Duodenal mucosa (tissue), 2 donors: ENCODE results near the gene FHL5.
A peak's percentile ranks its signal among the peaks of the same experiment; 100 is the strongest.

ENCODE experiments used
- H3K27ac ChIP-seq: one replicate; pipeline ENCODE4 v1.7.0; 2013; ENCODE audit warnings: low read depth, low read length
- H3K27me3 ChIP-seq, 2 donors: one replicate each; pipeline ENCODE4 v1.7.0; 2013; ENCODE audit warnings: low read length in 2 of 2, control low read depth in 1 of 2; ENCODE audit not compliant: insufficient read depth in 2 of 2, control insufficient read depth in 1 of 2
- H3K36me3 ChIP-seq, 2 donors: one replicate each; pipeline ENCODE4 v1.7.0; 2013; ENCODE audit warnings: low read length in 2 of 2, control low read depth in 1 of 2; ENCODE audit not compliant: insufficient read depth in 2 of 2, control insufficient read depth in 1 of 2
- H3K4me1 ChIP-seq, 2 donors: one replicate each; pipeline ENCODE4 v1.7.0; 2013; ENCODE audit warnings: low read length in 2 of 2, control low read depth in 1 of 2; ENCODE audit not compliant: insufficient read depth in 2 of 2, control insufficient read depth in 1 of 2
- H3K4me3 ChIP-seq, 2 donors: one replicate each; pipeline ENCODE4 v1.7.0; 2013; ENCODE audit warnings: low read length in 2 of 2, low read depth in 1 of 2
- H3K9ac ChIP-seq, 2 donors: one replicate each; pipeline ENCODE4 v1.7.0; 2013; ENCODE audit warnings: low read length in 2 of 2, low read depth in 1 of 2
- H3K9me3 ChIP-seq, 2 donors: one replicate each; pipeline ENCODE4 v1.7.0; 2013; ENCODE audit warnings: low read length in 2 of 2, control low read depth in 1 of 2; ENCODE audit not compliant: control insufficient read depth in 1 of 2

FHL5 gene

DNA sequence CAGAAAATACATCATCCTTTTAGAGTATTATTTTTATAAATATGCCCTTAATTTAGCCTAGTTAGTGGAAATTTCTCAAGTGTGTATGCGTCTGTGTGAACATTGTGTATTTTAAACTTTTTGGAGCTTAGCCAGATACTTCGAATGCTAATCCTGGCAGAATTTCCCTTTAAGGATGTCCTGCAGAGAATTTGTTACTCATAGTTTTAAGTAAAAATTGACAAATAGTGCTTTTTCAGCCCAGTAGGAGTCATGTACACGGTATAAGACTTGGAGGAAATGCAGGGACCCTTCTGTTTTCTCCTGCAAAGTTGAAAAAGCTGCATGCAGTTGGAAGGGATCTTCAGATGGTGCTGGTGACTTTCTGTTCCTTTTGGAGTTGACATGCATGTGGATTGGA lies at the start of gene FHL5:
Gene FHL5, plus strand, starts transcription at position 243 of the 400 bp plus-strand sequence. CDS start 40,486 bp downstream, outside the sequence.
- Histone ChIP-seq H3K9ac (no peak within 1 kb of the TSS), H3K27ac (no peak within 1 kb of the TSS), H3K4me3 (no peak within 1 kb of the TSS), H3K27me3 (no peaks in the 10 kb centered on the region), H3K9me3 (no peaks in the 10 kb centered on the region), H3K4me1 (no peaks in the 10 kb centered on the region), H3K36me3 (no peaks in the 10 kb centered on the region)

DNA sequence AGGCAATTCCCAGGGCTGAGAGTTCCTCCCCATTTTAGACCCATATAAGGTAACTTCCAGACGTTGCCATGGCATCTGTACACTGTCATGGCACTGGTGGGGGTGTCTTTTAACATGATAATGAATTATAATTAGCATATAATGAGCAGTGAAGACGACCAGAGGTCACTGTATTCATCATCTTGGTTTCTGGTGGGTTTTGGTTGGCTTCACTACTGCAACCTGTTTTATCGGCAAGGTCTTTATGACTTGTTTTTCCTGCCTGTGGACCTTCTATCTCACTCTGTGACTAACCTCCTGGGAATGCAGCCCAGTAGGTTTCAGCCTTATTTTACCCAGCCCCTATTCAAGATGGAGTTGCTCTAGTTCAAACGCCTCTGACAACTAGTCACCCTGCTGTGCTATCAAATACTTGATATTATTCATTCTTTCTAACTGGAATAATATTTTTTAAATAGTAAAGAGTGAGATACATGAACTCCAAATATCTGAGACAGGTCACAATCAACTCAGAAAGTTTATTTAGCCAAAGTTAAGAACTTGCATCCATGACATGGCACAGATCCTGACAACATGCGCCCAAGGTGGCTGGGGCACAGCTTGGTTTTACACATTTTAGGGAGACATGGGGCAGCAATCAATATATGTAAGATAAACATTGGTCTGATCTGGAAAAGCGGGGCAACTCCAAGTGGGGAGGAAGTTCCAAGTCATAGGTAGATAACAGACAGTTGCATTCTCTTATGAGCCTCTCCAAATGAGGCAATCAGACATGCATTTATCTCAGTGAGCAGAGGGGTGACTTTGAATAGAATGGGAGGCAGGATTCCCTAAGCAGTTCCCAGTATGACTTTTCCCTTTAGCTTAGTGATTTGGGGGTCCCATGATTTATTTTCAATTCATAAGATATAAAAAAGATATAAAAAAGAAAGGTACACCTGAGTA lies 42.5 kb upstream of the FHL5 start:
- Histone ChIP-seq H3K9ac (peak overlapping the region; percentile 79 to 96), H3K27me3 (no peaks in the 10 kb centered on the region), H3K4me1 (peaks cover 16% of the 10 kb centered on the region in 2 donors), H3K4me3 (peak overlapping the region; percentile 89 to 93), H3K27ac (no peak overlapping the region), H3K36me3 (no peaks in the 10 kb centered on the region), H3K9me3 (no peaks in the 10 kb centered on the region)

- peak overlapping the region; percentile 79 to 96 for H3K9ac ChIP-seq
- no peaks in the 10 kb centered on the region for H3K27me3 ChIP-seq
- peaks cover 16% of the 10 kb centered on the region in 2 donors for H3K4me1 ChIP-seq
- H3K4me3 ChIP-seq = peak overlapping the region; percentile 89 to 93
- no peaks in the 10 kb centered on the region for H3K9me3 ChIP-seq
- H3K36me3 ChIP-seq = peaks cover 2 to 5% of the 10 kb centered on the region in 2 donors
- peak overlapping the region; percentile 96 for H3K27ac ChIP-seq
Observed at GRCh38 chr6:96521306-96521643, 41.7 kb upstream of the FHL5 start.

- peak within 1 kb of the TSS; percentile 89 to 93 for H3K4me3 ChIP-seq
- H3K9ac ChIP-seq = peak within 1 kb of the TSS; percentile 96 to 98
- H3K36me3 ChIP-seq = peaks cover 5 to 11% of the 10 kb centered on the region in 2 donors
- H3K4me1 ChIP-seq = peaks cover 16% of the 10 kb centered on the region in 2 donors
- peak within 1 kb of the TSS; percentile 96 for H3K27ac ChIP-seq
- H3K9me3 ChIP-seq = no peaks in the 10 kb centered on the region
- H3K27me3 ChIP-seq = no peaks in the 10 kb centered on the region
Observed at GRCh38 chr6:96521644-96522464, 41.1 kb upstream of the FHL5 start, which contains the start of gene UFL1. Gene UFL1, plus strand, starts transcription at chr6:96521806. Its CDS starts 68 bp downstream, at chr6:96521874.

- Histone ChIP-seq H3K9me3 (no peaks in the 10 kb centered on the region), H3K4me1 (peaks cover 16% of the 10 kb centered on the region in 2 donors), H3K36me3 (peaks cover 5 to 12% of the 10 kb centered on the region in 2 donors), H3K9ac (peak overlapping the region; percentile 96 to 98), H3K27ac (peak overlapping the region; percentile 96), H3K27me3 (no peaks in the 10 kb centered on the region), H3K4me3 (peak overlapping the region; percentile 89 to 93)
Observed at GRCh38 chr6:96522465-96523009, 40.4 kb upstream of the FHL5 start.

DNA sequence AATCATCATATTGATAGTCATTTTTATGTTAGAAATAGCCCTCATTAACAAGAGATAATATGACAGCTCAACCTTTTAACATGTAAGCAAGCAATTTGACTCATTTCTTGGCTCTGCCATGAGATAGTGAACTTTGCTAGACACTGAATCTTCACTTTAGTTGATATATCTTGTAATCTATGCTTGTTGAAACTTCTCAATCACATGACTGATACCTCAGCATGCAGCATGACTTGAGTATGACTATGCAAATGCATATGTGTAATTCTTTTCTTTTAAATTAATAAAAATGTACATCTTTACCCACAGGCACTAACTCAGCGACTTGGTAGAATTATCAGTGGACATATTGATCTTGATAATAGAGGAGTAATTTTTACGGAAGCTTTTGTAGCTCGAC lies 34.7 kb upstream of the FHL5 start:
- Histone ChIP-seq H3K9ac (no peak overlapping the region), H3K4me1 (peaks cover 0 to 9% of the 10 kb centered on the region in 2 donors)

DNA sequence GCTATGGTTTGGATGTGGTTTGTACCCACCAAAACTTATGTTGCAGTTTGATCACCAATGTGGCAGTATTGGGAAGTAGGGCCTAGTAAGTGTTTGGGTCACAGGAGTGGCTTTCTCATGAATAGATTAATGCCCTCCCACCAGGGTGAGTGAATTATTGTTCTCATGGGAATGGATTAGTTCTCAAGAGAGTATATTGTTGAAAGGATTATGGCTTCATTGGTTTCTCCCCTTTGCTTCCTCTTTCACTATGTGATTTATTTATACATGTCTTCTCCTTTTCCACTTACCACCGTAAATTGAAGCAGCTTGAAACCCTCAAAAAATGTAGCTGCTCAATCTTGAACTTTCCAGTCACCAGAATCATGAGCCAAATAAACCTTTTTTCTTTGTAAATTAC lies 30.5 kb upstream of the FHL5 start:
- no peak overlapping the region for H3K4me3 ChIP-seq
- no peak overlapping the region for H3K9ac ChIP-seq
- no peaks in the 10 kb centered on the region for H3K4me1 ChIP-seq
- peaks cover 31 to 55% of the 10 kb centered on the region in 2 donors for H3K36me3 ChIP-seq
- no peak overlapping the region for H3K27ac ChIP-seq
- H3K9me3 ChIP-seq = no peaks in the 10 kb centered on the region
- no peaks in the 10 kb centered on the region for H3K27me3 ChIP-seq

More for the DNA sequence above, 34.7 kb upstream of the FHL5 start:
- Histone ChIP-seq H3K36me3 (peaks cover 35 to 59% of the 10 kb centered on the region in 2 donors), H3K9me3 (no peaks in the 10 kb centered on the region), H3K27me3 (no peaks in the 10 kb centered on the region), H3K4me3 (no peak overlapping the region), H3K27ac (no peak overlapping the region)

DNA sequence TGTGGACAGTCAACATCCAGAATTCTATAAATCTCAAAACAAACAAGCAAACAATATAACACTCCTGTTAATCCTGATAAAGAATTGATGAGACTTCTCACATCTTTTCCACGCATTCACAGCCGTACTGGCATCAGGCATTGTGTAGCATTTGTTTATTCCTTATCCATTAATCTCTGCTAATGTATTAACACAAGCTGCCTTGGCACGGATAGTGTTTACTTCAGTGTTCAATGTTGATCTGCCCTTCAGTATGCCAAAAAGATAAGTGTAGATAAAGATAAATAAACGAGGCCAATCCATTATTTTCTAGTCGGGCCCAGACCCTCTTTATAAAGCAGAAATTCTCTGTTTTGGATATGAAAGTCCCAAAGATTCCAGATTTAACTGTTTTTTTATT lies 25.2 kb upstream of the FHL5 start:
- Histone ChIP-seq H3K4me3 (no peak overlapping the region), H3K36me3 (peaks cover 26 to 37% of the 10 kb centered on the region in 2 donors), H3K9ac (no peak overlapping the region), H3K4me1 (no peaks in the 10 kb centered on the region), H3K27ac (no peak overlapping the region), H3K27me3 (no peaks in the 10 kb centered on the region), H3K9me3 (no peaks in the 10 kb centered on the region)

DNA sequence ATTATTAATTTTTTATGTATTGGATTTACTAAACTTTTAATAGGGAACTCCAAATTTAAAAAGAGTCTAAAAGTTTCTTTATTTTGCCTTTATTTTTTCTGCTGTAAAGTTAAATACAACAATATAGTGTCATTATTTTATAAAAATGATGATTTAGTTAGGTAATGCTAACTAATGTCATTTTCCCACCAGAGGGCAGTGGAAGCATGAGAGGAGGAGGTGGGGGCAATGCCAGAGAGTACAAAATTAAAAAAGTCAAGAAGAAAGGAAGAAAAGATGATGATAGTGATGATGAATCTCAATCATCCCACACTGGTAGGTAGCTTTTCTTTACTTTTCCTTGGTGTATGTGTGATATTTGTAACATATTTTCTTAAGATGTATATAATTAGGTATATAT lies 20.2 kb upstream of the FHL5 start:
- Histone ChIP-seq H3K4me3 (no peak overlapping the region), H3K9ac (no peak overlapping the region), H3K4me1 (no peaks in the 10 kb centered on the region), H3K36me3 (peaks cover 22 to 52% of the 10 kb centered on the region in 2 donors), H3K27ac (no peak overlapping the region), H3K27me3 (no peaks in the 10 kb centered on the region), H3K9me3 (no peaks in the 10 kb centered on the region)
